ENCODE measurements around the gene TRIM27.
"Not testable (repeated sequence)": the region's sequence is repeated elsewhere in the genome, so short reads cannot be mapped to it uniquely, and the experiment has no call there.

Gene TRIM27

DNA sequence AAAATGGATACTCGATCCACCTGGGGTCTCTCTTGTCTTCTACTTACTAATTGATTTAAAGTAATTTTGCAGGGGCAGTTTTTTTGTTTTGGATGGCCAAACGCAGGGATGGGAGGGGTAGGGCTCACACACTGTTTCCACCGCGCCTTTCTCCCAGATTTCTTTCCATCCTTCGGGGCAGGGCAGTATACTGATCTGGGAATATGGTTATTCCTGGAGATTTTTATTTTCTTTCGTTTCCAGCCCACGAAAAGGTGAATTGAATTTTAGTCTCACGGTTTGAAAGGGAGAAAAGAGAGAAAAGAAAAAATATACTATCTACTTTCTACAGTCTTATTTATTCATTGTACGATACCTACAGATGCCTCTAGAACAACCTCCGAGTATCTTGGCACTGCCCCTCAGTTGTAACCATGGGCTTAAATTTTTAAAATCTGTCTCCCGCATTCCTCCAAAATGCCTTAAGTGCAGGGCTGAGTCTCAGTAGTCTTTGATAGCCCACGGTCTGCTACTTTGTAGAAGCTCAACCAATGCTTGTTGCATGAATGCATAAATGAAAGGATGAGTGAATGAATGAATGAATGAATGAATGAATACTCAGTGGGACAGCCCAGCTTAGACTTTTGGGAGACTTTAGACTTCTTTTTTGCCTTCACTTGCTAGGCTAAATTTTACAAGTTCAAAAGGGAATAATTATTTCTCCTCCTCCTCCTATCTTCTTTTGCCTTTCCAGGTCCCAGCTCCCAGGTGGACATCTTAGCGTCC, 18.1 kb upstream of the TRIM27 start:
- no peak for DNase-seq

GRCh38 chr6:28940858-28941683, 17.3 kb upstream of the TRIM27 start:
- peak; percentile 97 for DNase-seq

DNA sequence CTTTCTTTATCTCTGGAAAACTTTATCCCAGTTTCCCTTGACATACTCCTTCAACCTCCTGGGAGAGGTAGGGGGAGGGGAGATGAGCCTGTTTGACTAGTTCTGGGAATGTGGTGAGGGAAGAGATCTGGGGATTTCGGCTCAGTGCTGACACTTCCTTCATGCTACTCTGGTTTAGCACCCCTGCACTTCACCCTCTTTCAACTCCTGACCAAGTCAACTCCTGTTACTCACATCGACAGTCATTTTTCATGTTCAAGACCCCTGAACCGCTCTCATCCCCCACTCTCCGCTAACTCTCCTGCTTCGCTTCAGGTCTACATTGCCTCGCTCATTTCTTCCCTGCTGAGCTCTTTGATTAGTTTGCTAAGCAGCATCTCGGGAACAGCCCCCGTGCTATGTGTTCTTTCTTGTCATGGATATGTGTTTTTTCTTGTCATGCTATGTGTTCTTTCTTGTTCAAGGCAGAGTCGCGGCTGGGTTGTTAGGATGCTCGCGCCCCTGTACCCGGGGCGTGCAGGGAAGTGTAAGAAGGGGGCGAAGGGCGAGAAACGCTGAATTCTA, 16.6 kb upstream of the TRIM27 start:
- DNase-seq: peak; percentile 90

GRCh38 chr6:28933069-28933468, 9.3 kb upstream of the TRIM27 start:
- DNase-seq: no peak

GRCh38 chr6:28929887-28930620, 6.3 kb upstream of the TRIM27 start:
- DNase-seq: no peak

DNA sequence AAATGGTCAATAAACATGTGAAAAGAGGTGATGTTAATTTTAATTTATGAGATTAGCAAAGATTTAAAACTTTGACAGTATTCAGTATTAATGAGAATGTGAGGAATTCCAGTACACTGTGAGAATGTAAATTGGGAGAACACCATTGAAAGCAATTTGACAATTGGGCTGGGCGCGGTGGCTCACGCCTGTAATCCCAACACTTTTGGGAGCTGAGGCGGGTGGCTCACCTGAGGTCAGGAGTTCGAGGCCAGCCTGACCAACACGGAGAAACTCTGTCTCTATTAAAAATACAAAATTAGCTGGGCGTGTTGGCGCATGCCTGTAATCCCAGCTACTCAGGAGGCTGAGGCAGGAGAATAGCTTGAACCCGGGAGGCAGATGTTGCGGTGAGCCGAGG, 5.6 kb upstream of the TRIM27 start:
- not testable (repeated sequence) for DNase-seq

- no peak for DNase-seq
Observed at GRCh38 chr6:28927846-28928245, 4.1 kb upstream of the TRIM27 start.

DNA sequence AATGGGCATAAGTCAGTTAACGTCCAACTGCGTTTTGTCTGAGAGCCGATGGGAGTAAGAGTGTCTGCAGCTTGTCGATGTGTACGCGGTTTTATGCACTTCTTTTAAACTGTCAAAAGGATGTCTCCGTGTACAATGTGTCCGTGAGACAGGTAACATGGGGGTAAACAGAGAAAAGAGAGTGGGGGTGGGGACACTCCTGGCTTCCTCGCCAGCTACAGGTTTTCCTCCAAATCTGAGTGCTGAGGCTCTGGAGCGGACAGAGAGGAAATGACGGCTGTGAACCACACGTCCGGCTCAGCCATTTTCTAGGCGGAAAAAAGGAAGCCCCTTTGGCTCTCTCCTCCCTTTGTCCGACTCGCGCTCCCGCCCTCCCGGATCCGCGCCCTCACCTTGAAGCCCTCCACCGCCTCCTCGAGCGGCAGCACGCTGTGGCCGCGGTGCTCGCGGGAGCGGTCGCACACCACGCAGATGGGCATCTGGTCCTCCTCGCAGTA, 916 bp downstream of the TRIM27 start:
- peak; percentile 53 for DNase-seq

DNA sequence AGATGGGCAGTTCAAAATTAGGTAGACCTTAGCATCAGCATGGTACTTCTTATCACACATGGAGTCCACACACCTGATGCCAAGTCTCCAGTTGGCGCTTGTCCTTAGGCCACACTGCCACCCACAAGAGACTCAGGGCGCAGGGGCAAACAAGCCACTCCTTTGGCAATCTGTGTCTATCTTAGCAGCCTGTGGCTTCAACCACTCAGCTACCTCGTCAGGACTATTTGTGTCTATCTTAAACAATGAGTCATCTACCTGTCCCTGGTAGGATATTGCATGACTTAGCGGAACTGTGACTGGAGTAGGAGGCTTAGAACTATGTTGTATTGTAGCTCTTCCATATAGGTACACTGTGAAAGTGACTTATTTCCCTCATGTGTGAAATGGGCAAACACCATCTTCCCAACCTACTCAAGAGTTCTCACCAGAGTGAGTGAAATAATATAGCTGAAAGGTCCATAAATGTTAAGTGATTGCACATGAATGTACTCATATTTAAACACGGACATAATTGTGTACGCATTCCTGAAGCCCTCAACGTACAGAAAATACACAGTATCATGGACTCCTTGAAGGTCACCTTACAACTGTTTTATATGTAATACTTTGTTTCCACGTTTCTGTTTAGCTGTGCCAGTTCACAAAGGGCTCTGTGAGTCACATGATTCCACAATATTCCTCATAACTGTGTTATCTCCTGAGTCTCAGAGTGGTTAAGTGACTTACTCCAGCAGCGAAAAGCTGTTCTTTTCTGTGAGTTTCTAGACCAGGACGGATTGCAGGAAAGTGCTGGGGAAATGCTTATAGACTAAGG, 1.6 kb downstream of the TRIM27 start:
- DNase-seq: no peak

GRCh38 chr6:28920281-28920680, 3.5 kb downstream of the TRIM27 start:
- DNase-seq: no peak

GRCh38 chr6:28914941-28915340, 8.8 kb downstream of the TRIM27 start:
- no peak for DNase-seq

GRCh38 chr6:28910901-28911690, 12.7 kb downstream of the TRIM27 start:
- no peak for DNase-seq

DNA sequence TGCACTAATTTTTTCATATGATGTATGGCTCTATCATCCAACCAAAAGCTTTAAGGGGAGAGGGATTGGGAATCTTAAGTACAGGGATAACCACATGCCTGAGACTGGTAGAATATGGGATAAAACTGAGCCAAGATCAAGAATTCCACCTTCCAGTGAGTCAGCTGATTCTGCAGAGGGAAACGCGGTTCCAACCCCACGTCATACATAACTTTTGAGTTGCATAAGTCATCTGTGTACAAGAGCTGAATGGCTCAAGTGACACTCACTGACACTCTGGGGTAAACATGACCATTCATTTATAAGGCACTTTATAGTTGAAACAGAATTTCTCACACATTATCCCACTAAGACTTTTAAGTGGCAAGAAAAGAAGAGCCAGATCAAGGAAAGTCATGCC, 16.4 kb downstream of the TRIM27 start:
- DNase-seq: no peak

DNA sequence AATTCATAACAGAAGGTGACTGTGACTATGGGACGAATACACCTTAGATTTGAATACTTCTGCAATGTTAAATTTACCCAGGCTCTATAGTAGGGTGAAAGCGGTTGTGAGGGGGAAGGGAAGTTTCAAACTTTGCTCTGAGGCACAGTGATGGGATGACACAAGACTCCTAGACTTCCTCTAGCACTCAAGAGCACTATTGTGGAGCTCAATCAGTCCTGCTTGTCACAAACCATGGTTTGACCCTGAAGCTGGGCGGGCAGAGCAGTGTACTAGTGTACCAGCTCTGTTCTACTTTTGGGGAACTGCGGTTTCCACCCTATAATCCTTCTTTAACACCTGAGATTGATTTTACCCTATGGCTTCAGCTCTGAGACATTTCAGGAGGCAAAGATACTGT, 17.1 kb downstream of the TRIM27 start:
- DNase-seq: no peak

DNA sequence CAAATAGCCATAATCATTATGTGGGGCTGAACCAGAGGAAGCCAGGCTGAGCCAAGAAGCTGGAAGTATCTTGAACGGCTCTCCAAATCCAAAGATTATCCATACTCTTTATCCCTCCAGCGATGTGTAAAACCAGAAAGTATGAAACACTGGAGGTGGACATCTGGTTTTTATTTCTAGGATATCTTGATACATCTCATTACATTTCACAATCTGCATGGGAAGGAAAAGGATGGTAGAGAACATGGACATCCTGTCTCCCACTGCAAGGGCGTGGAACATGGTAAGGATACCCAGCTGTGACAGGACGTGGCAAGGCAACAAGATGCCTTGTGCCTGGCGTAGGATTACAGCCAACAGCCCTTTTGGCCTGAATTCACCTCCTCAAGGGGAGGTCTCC, 20.1 kb downstream of the TRIM27 start:
- DNase-seq: no peak

GRCh38 chr6:28901831-28902230, 22.0 kb downstream of the TRIM27 start:
- DNase-seq: no peak

DNA sequence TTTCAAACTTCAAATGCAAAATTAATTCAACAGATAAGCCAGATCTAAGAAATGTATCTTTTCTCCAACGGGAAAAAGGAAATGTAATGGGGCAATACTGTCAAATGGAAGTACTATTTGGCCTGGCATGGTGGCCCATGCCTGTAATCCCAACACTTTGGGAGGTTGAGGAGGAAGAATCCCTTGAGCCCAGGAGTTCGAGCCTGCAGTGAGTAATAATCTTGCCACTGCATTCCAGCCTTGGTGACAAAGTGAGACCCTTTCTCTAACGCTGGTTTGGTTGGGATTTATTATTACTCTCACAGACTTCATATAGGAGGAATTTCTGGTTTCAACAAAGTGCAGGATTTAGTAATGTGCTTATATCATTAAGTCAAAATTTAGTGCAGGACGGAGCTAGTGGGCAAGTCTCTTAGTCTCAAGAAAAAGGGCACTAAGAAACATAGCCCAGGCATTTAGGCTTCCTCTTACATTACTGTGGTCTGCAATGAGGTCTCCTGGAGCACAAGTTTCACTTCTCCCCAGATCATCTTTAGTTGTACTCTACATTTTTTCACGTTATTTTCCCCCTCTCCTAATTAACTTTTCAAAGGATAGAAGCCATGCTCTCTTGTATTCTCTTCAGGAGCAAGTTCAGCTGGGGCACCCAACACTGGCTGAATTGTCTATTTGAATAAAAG, 23.1 kb downstream of the TRIM27 start:
- no peak for DNase-seq

DNA sequence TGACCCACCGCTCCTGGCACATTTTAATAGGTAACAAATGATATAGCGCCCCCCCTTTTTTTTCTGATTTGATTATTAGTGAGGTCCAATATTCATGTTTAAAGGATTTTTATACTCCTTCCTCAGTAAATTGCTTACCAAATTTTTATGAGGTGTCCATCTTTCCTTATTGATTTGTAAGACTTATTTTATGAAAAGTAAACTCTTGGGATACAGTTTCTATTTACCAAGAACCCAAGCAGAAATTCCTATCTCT, 25.1 kb downstream of the TRIM27 start:
- DNase-seq: no peak

GRCh38 chr6:28897369-28897745, 26.4 kb downstream of the TRIM27 start:
- DNase-seq: peak; percentile 59

- DNase-seq: peak; percentile 92
Observed at GRCh38 chr6:28896505-28897368, 27.0 kb downstream of the TRIM27 start.

Data from NCI-H748 treated with DMSO at 0.1 percent for 48 hours (cell line).